Measurements from ENCODE around the gene KRTCAP3.
A peak's percentile ranks its signal among the peaks of the same experiment; 100 is the strongest.

KRTCAP3 gene

GRCh38 chr2:27427863-27428212 is 14.3 kb upstream of the KRTCAP3 start:
- peaks cover 30% of the 10 kb centered on the region for H3K79me2 ChIP-seq (ENCODE audit: insufficient read depth, low read depth)
- H3K4me2 ChIP-seq, result peak overlapping the region; percentile 93
- H3K27me3 ChIP-seq (ENCODE audit: insufficient read depth, low read depth), result no peaks in the 10 kb centered on the region
- H4K20me1 ChIP-seq (ENCODE audit: insufficient read depth), result no peaks in the 10 kb centered on the region
- no peaks in the 10 kb centered on the region for H3K36me3 ChIP-seq (ENCODE audit: insufficient read depth)
- peak overlapping the region; percentile 87 for H2AFZ ChIP-seq (ENCODE audit: low read depth)
- TF ChIP-seq CTCF (conservative IDR thresholded peaks at IDR 0.05; ENCODE audit: low read depth, low read length), result no peak
- H3K27ac ChIP-seq, result peak overlapping the region; percentile 74
- peak overlapping the region; percentile 78; the same call in 1 of the 2 replicates for H3K9ac ChIP-seq
- H3K4me1 ChIP-seq (ENCODE audit: low read depth, poor library complexity, severe bottlenecking), result peaks cover 29% of the 10 kb centered on the region
- no peak overlapping the region for H3K4me3 ChIP-seq (IDR thresholded peaks at IDR 0.05; ENCODE audit: insufficient read depth, low read depth, low read length)

- Histone ChIP-seq H3K4me3 (IDR thresholded peaks at IDR 0.05; ENCODE audit: insufficient read depth, low read depth, low read length) (peak within 1 kb of the TSS; percentile 38), H2AFZ (ENCODE audit: low read depth) (peak within 1 kb of the TSS; percentile 87), H3K4me1 (ENCODE audit: low read depth, poor library complexity, severe bottlenecking) (peaks cover 29% of the 10 kb centered on the region)
These were observed 13.8 kb upstream of the KRTCAP3 start, which contains the start of gene NRBP1 for GRCh38 chr2:27428213-27428977. TSS of gene NRBP1 (plus strand) at chr2:27428631. CDS start at chr2:27433274, 4,643 bp downstream.

GRCh38 chr2:27428978-27429541 is 13.1 kb upstream of the KRTCAP3 start:
- H2AFZ ChIP-seq (ENCODE audit: low read depth), result peak overlapping the region; percentile 87; the same call in 1 of the 2 replicates
- peak overlapping the region; percentile 74 for H3K27ac ChIP-seq
- peaks cover 29% of the 10 kb centered on the region for H3K4me1 ChIP-seq (ENCODE audit: low read depth, poor library complexity, severe bottlenecking)
- H3K4me2 ChIP-seq, result peak overlapping the region; percentile 91
- no peak for TF ChIP-seq CTCF (conservative IDR thresholded peaks at IDR 0.05; ENCODE audit: low read depth, low read length)
- H3K4me3 ChIP-seq (IDR thresholded peaks at IDR 0.05; ENCODE audit: insufficient read depth, low read depth, low read length), result peak overlapping the region; percentile 38
- no peaks in the 10 kb centered on the region for H3K36me3 ChIP-seq (ENCODE audit: insufficient read depth)
- peak overlapping the region; percentile 78; the same call in 1 of the 2 replicates for H3K9ac ChIP-seq
- no peaks in the 10 kb centered on the region for H4K20me1 ChIP-seq (ENCODE audit: insufficient read depth)
- H3K79me2 ChIP-seq (ENCODE audit: insufficient read depth, low read depth), result peaks cover 30% of the 10 kb centered on the region
- no peaks in the 10 kb centered on the region for H3K27me3 ChIP-seq (ENCODE audit: insufficient read depth, low read depth)

More at GRCh38 chr2:27428213-27428977, 13.8 kb upstream of the KRTCAP3 start, which contains the start of gene NRBP1:
- Histone ChIP-seq H3K27ac (peak within 1 kb of the TSS; percentile 74), H3K4me2 (peak within 1 kb of the TSS; percentile 93), H3K36me3 (ENCODE audit: insufficient read depth) (no peaks in the 10 kb centered on the region), H4K20me1 (ENCODE audit: insufficient read depth) (no peaks in the 10 kb centered on the region), H3K79me2 (ENCODE audit: insufficient read depth, low read depth) (peaks cover 30% of the 10 kb centered on the region), H3K27me3 (ENCODE audit: insufficient read depth, low read depth) (no peaks in the 10 kb centered on the region), H3K9ac (peak within 1 kb of the TSS; percentile 78)
- TF ChIP-seq CTCF (conservative IDR thresholded peaks at IDR 0.05; ENCODE audit: low read depth, low read length), result no peak

GRCh38 chr2:27431395-27431794 is 10.8 kb upstream of the KRTCAP3 start:
- H3K27me3 ChIP-seq (ENCODE audit: insufficient read depth, low read depth), result no peaks in the 10 kb centered on the region
- peak overlapping the region; percentile 91; the same call in 1 of the 2 replicates for H3K4me2 ChIP-seq
- H4K20me1 ChIP-seq (ENCODE audit: insufficient read depth), result no peaks in the 10 kb centered on the region

More at GRCh38 chr2:27431395-27431794, 10.8 kb upstream of the KRTCAP3 start:
- Histone ChIP-seq H3K79me2 (ENCODE audit: insufficient read depth, low read depth) (peaks cover 30% of the 10 kb centered on the region), H3K27ac (no peak overlapping the region), H3K36me3 (ENCODE audit: insufficient read depth) (no peaks in the 10 kb centered on the region), H3K9ac (no peak overlapping the region), H3K4me1 (ENCODE audit: low read depth, poor library complexity, severe bottlenecking) (peaks cover 29% of the 10 kb centered on the region), H2AFZ (ENCODE audit: low read depth) (no peak overlapping the region), H3K4me3 (IDR thresholded peaks at IDR 0.05; ENCODE audit: insufficient read depth, low read depth, low read length) (no peak overlapping the region)
- TF ChIP-seq CTCF (conservative IDR thresholded peaks at IDR 0.05; ENCODE audit: low read depth, low read length), result no peak

All from KMS-11 (cell line).